Measurements from ENCODE around the gene RFX3. TPM values are rescaled to one million over a fixed set of nuclear protein-coding genes. Genes with fewer than 3 reads are reported as not detected.

RFX3 gene
- total RNA-seq, 1 experiment from 2014 or later = 8.4 TPM

DNA sequence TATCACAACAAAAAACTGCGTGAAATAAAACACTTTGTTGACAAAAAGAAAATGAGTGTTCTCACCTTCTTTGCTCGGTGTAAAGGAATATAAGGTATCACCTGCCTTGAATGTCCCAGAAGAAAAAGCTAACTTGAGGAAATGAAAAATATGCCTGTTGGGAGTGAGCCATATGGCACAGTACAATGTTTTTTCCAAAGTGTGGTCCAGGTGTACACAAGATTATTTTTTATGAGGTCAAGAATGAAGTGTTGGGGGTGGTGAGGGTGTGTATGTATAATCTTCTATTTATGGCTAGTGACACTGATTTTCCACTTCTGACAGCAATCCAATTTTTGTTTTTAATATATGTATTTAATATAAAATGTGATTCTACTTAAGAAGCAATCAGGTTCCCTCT is 134.4 kb downstream of the RFX3 start:
- CTCF ChIA-PET = no interaction called here
- DNase-seq = no peak
- TF ChIP-seq, protein P1, sequence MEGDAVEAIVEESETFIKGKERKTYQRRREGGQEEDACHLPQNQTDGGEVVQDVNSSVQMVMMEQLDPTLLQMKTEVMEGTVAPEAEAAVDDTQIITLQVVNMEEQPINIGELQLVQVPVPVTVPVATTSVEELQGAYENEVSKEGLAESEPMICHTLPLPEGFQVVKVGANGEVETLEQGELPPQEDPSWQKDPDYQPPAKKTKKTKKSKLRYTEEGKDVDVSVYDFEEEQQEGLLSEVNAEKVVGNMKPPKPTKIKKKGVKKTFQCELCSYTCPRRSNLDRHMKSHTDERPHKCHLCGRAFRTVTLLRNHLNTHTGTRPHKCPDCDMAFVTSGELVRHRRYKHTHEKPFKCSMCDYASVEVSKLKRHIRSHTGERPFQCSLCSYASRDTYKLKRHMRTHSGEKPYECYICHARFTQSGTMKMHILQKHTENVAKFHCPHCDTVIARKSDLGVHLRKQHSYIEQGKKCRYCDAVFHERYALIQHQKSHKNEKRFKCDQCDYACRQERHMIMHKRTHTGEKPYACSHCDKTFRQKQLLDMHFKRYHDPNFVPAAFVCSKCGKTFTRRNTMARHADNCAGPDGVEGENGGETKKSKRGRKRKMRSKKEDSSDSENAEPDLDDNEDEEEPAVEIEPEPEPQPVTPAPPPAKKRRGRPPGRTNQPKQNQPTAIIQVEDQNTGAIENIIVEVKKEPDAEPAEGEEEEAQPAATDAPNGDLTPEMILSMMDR (conservative IDR thresholded peaks at IDR 0.05) = no peak
- no peak for TF ChIP-seq EZH2 (IDR thresholded peaks at IDR 0.05; ENCODE audit: low read depth)
- no peaks in the 10 kb centered on the region for H3K36me3 ChIP-seq (ENCODE audit: low read depth)
- H3K4me2 ChIP-seq = no peak overlapping the region
- intact Hi-C loops (cut with micrococcal nuclease; ENCODE audit: unreplicated experiment) = no loop called here
- POLR2A ChIA-PET (ENCODE audit: unreplicated experiment) = no interaction called here
- no peaks in the 10 kb centered on the region for H3K9me3 ChIP-seq (ENCODE audit: insufficient read depth, low read depth)
- no peaks in the 10 kb centered on the region for H3F3A ChIP-seq (ENCODE audit: insufficient read depth, low read depth)
- H3K4me3 ChIP-seq = no peak overlapping the region
- no peaks in the 10 kb centered on the region for H3K79me2 ChIP-seq (ENCODE audit: low read depth)
- H4K20me1 ChIP-seq (ENCODE audit: insufficient read depth) = no peaks in the 10 kb centered on the region
- H3K27me3 ChIP-seq (ENCODE audit: insufficient read depth, low read depth) = no peaks in the 10 kb centered on the region
- H3K4me1 ChIP-seq (replicated peaks; ENCODE audit: insufficient read depth) = no peaks in the 10 kb centered on the region
- no peaks in the 10 kb centered on the region for H3K9me2 ChIP-seq (ENCODE audit: insufficient read depth)
- no peak overlapping the region for H3K27ac ChIP-seq
- H2AFZ ChIP-seq = no peak overlapping the region
- no TSS peak for BruUV-seq (replicated peaks)

DNA sequence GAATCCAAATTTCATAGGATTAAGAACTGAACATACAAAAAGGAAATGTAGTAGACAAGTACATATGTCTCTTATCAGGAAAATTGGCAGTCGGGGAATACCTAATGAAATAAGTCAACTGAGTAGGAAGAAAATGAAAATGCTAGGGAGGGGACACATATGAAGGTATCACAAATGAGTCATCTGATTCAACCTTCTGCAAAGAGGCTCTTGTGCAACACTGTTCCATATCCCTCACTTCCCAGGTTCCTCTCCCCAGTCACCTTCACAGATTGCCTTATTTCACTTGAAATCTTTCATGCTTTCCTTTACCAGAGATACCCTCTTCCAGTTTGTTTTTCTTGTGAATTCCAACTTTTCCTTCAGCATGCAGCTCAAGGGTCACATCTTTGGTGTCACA is 139.0 kb downstream of the RFX3 start:
- Histone ChIP-seq H3F3A (ENCODE audit: insufficient read depth, low read depth) (no peaks in the 10 kb centered on the region), H3K36me3 (ENCODE audit: low read depth) (no peaks in the 10 kb centered on the region), H3K4me2 (no peak overlapping the region), H2AFZ (no peak overlapping the region), H3K4me1 (replicated peaks; ENCODE audit: insufficient read depth) (no peaks in the 10 kb centered on the region), H3K4me3 (no peak overlapping the region), H3K27me3 (ENCODE audit: insufficient read depth, low read depth) (no peaks in the 10 kb centered on the region), H3K9me2 (ENCODE audit: insufficient read depth) (no peaks in the 10 kb centered on the region), H3K27ac (no peak overlapping the region), H3K79me2 (ENCODE audit: low read depth) (no peaks in the 10 kb centered on the region), H4K20me1 (ENCODE audit: insufficient read depth) (no peaks in the 10 kb centered on the region), H3K9me3 (ENCODE audit: insufficient read depth, low read depth) (no peaks in the 10 kb centered on the region)
- ChIA-PET POLR2A (ENCODE audit: unreplicated experiment) (no interaction called here), CTCF (no interaction called here)
- DNase-seq = no peak
- intact Hi-C loops (cut with micrococcal nuclease; ENCODE audit: unreplicated experiment) = no loop called here
- no TSS peak for BruUV-seq (replicated peaks)
- TF ChIP-seq EZH2 (IDR thresholded peaks at IDR 0.05; ENCODE audit: low read depth) = no peak
- TF ChIP-seq, protein P1 (conservative IDR thresholded peaks at IDR 0.05) = no peak

DNA sequence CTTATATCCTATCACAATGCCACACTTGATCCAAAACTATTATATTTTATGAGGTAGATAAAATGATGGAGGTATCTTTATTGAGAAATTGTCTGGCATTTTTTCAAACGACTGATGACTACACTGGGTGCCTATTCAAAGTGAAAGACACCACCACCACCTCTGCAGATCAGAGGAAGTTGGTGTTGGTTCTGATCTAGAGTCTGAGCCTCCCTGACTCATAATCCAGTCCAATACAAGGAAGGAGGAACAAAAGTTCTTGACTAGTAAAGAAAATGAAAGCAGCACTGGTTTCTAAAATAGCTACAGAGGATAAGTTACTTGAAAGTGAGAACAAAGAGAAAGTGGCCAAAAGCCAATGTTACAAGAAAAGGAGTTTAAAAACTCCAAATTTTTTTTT is 139.9 kb downstream of the RFX3 start:
- Histone ChIP-seq H2AFZ (no peak overlapping the region), H3K27ac (no peak overlapping the region), H3K9me3 (ENCODE audit: insufficient read depth, low read depth) (no peaks in the 10 kb centered on the region), H3F3A (ENCODE audit: insufficient read depth, low read depth) (no peaks in the 10 kb centered on the region), H3K36me3 (ENCODE audit: low read depth) (no peaks in the 10 kb centered on the region), H3K4me2 (no peak overlapping the region), H3K27me3 (ENCODE audit: insufficient read depth, low read depth) (no peaks in the 10 kb centered on the region), H3K79me2 (ENCODE audit: low read depth) (no peaks in the 10 kb centered on the region), H3K4me1 (replicated peaks; ENCODE audit: insufficient read depth) (no peaks in the 10 kb centered on the region), H3K4me3 (no peak overlapping the region), H3K9me2 (ENCODE audit: insufficient read depth) (no peaks in the 10 kb centered on the region), H4K20me1 (ENCODE audit: insufficient read depth) (no peaks in the 10 kb centered on the region)
- BruUV-seq (replicated peaks) = no TSS peak
- no peak for TF ChIP-seq EZH2 (IDR thresholded peaks at IDR 0.05; ENCODE audit: low read depth)
- TF ChIP-seq, protein P1 (conservative IDR thresholded peaks at IDR 0.05) = no peak
- CTCF ChIA-PET = no interaction called here
- intact Hi-C loops (cut with micrococcal nuclease; ENCODE audit: unreplicated experiment) = no loop called here
- POLR2A ChIA-PET (ENCODE audit: unreplicated experiment) = no interaction called here
- no peak for DNase-seq

Data from PC-9 (cell line).